ENCODE results near the gene C19orf73. TPM values are rescaled to one million over a fixed set of nuclear protein-coding genes. Genes with fewer than 3 reads are reported as not detected.

The C19orf73 gene
- total RNA-seq, 1 experiment from 2014 or later = 2.2 TPM

GRCh38 chr19:49113762-49114629 lies 4.9 kb downstream of the C19orf73 start, which contains the start of gene LIN7B:
LIN7B (plus strand) TSS chr19:49114370; CDS start chr19:49114405, 35 bp downstream.
- peak within 1 kb of the TSS; percentile 62 to 75 for H3K4me3 ChIP-seq (replicated peaks in 1 of 2; ENCODE audit: low read depth in 1 of 2, low read length in 2 of 2)
- H3K27me3 ChIP-seq (ENCODE audit: insufficient read depth, low read length) = no peaks in the 10 kb centered on the region
- H4K20me1 ChIP-seq (ENCODE audit: insufficient read depth) = no peaks in the 10 kb centered on the region
- H3K27ac ChIP-seq (ENCODE audit: low read depth, low read length) = peak within 1 kb of the TSS; percentile 60
- POLR2A ChIA-PET = interaction anchor here (1.8 to 2.4 kb wide), 2 partner anchors 15 to 36 kb away, joined by 8 to 9 read pairs; no protein-coding TSS in a partner anchor
- peaks cover 19 to 41% of the 10 kb centered on the region in 2 experiments for H3K4me1 ChIP-seq (ENCODE audit: control insufficient read depth in 1 of 2, insufficient read depth in 2 of 2, low read length in 2 of 2)
- intact Hi-C loops (cut with micrococcal nuclease) = no loop called here
- peaks cover 2 to 3% of the 10 kb centered on the region in 2 experiments; a peak in 2 of 4 replicates for H3K36me3 ChIP-seq (ENCODE audit: control insufficient read depth in 1 of 2, insufficient read depth in 2 of 2, low read length in 2 of 2)
- ATAC-seq (peak; percentile 73), DNase-seq (ENCODE audit: low read depth, low spot score) (peak; percentile 52)
- RAD21 ChIA-PET (ENCODE audit: low non-redundant PET in 1 of 2, low total read pairs in 2 of 2, uncharacterized antibody in 2 of 2, unreplicated experiment in 2 of 2) = interaction anchor here in 1 of 2 experiments (1.1 kb wide), 1 partner anchor 16 kb away, joined by 3 read pairs; no protein-coding TSS in a partner anchor
- no peaks in the 10 kb centered on the region for H3K9me3 ChIP-seq (ENCODE audit: control insufficient read depth in 1 of 2, insufficient read depth in 1 of 2, low read depth in 1 of 2, low read length in 2 of 2)
- no TSS peak for BruUV-seq (replicated peaks)
- TF ChIP-seq SP1 (IDR thresholded peaks at IDR 0.05; ENCODE audit: low read depth) = 0 out of 2 replicates have a peak, but pooled peaks have one; percentile 23
- TF ChIP-seq ZNF274 (IDR thresholded peaks at IDR 0.05; ENCODE audit: low read depth, low read length) = no peak
- peak; percentile 61 for TF ChIP-seq YY1 (IDR thresholded peaks at IDR 0.05; ENCODE audit: extremely low read depth, insufficient replicate concordance, low read depth, low read length)
- peak; percentile 76 for TF ChIP-seq POLR2AphosphoS5 (IDR thresholded peaks at IDR 0.05; ENCODE audit: low read depth, low read length)
- peak; percentile 83 for TF ChIP-seq MAX (IDR thresholded peaks at IDR 0.05)
- TF ChIP-seq POLR2A (IDR thresholded peaks at IDR 0.05; ENCODE audit: borderline replicate concordance, extremely low read depth, insufficient read depth, insufficient read length) = peak; percentile 21
- no peak; the same call in 1 of the 2 replicates for TF ChIP-seq SIN3A (IDR thresholded peaks at IDR 0.05; ENCODE audit: low read depth)
- TF ChIP-seq EGR1 (IDR thresholded peaks at IDR 0.05; ENCODE audit: low read depth) = no peak
- CTCF ChIA-PET = interaction anchor here (0.6 to 2.7 kb wide), 11 partner anchors 7 to 135 kb away, joined by 4 to 28 read pairs (median 6); partner anchors contain the start of genes GYS1 and RUVBL2
- H3K4me2 ChIP-seq (ENCODE audit: low read length) = peak within 1 kb of the TSS; percentile 89
- no peaks in the 10 kb centered on the region for H3K79me2 ChIP-seq (ENCODE audit: insufficient read depth, low read length)
- H3K9me2 ChIP-seq (ENCODE audit: insufficient read depth) = no peaks in the 10 kb centered on the region
- peak within 1 kb of the TSS; percentile 69 for H3K9ac ChIP-seq (ENCODE audit: low read length)
- peak within 1 kb of the TSS; percentile 84 for H2AFZ ChIP-seq (ENCODE audit: low read depth, low read length, poor library complexity, severe bottlenecking)
